ENCODE data around the gene DHX58.

- TF ChIP-seq CTCF (IDR thresholded peaks at IDR 0.05) (no peak), PBX3 (IDR thresholded peaks at IDR 0.05) (no peak), NRF1 (IDR thresholded peaks at IDR 0.05; ENCODE audit: low read depth, low read length) (no peak), RCOR1 (IDR thresholded peaks at IDR 0.05; ENCODE audit: low read length) (no peak), SIN3A (IDR thresholded peaks at IDR 0.05; ENCODE audit: borderline replicate concordance, low read depth, low read length) (no peak), ZBTB33 (IDR thresholded peaks at IDR 0.05; ENCODE audit: borderline replicate concordance, low read depth) (no peak), SMC3 (IDR thresholded peaks at IDR 0.05; ENCODE audit: low read depth, low read length) (no peak), RFX5 (IDR thresholded peaks at IDR 0.05; ENCODE audit: low read length) (no peak), FOXJ3 (CRISPR knock-in tag; IDR thresholded peaks at IDR 0.05) (no peak), USF2 (IDR thresholded peaks at IDR 0.05; ENCODE audit: borderline replicate concordance, low read depth, low read length) (no peak), CHD2 (IDR thresholded peaks at IDR 0.05; ENCODE audit: low read length, partially characterized antibody) (no peak)
Measured at GRCh38 chr17:42087042-42087701, 25.3 kb downstream of the DHX58 start.

All from SK-N-SH (cell line).